ENCODE measurements around the gene CTTNBP2.

DNA sequence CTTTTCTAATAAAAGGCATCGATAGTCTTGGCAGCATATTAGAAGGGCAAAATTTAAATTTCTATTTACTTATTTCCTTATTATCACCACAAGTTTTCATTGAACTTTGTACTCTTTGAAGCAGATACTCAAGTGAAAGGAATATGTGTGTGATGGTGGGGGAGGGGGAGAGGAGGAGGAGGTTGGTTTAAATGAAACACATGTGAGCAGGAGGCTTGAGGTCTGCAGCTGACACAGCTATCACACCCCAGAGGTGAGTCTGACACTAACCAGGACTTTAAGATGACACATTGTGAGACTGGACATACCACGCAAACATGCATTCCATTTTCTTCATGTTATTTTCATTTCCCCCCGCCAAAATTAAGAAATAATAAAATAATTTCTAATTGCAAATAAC, 63.3 kb downstream of the CTTNBP2 start:
- TF ChIP-seq, protein P1, sequence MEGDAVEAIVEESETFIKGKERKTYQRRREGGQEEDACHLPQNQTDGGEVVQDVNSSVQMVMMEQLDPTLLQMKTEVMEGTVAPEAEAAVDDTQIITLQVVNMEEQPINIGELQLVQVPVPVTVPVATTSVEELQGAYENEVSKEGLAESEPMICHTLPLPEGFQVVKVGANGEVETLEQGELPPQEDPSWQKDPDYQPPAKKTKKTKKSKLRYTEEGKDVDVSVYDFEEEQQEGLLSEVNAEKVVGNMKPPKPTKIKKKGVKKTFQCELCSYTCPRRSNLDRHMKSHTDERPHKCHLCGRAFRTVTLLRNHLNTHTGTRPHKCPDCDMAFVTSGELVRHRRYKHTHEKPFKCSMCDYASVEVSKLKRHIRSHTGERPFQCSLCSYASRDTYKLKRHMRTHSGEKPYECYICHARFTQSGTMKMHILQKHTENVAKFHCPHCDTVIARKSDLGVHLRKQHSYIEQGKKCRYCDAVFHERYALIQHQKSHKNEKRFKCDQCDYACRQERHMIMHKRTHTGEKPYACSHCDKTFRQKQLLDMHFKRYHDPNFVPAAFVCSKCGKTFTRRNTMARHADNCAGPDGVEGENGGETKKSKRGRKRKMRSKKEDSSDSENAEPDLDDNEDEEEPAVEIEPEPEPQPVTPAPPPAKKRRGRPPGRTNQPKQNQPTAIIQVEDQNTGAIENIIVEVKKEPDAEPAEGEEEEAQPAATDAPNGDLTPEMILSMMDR (IDR thresholded peaks at IDR 0.05; ENCODE audit: insufficient read depth, low read length), result no peak
- TF ChIP-seq POLR2AphosphoS5 (IDR thresholded peaks at IDR 0.05; ENCODE audit: low read depth) (no peak), SPI1 (IDR thresholded peaks at IDR 0.05; ENCODE audit: borderline replicate concordance, low read depth) (no peak)
- TF ChIP-seq, protein P2, sequence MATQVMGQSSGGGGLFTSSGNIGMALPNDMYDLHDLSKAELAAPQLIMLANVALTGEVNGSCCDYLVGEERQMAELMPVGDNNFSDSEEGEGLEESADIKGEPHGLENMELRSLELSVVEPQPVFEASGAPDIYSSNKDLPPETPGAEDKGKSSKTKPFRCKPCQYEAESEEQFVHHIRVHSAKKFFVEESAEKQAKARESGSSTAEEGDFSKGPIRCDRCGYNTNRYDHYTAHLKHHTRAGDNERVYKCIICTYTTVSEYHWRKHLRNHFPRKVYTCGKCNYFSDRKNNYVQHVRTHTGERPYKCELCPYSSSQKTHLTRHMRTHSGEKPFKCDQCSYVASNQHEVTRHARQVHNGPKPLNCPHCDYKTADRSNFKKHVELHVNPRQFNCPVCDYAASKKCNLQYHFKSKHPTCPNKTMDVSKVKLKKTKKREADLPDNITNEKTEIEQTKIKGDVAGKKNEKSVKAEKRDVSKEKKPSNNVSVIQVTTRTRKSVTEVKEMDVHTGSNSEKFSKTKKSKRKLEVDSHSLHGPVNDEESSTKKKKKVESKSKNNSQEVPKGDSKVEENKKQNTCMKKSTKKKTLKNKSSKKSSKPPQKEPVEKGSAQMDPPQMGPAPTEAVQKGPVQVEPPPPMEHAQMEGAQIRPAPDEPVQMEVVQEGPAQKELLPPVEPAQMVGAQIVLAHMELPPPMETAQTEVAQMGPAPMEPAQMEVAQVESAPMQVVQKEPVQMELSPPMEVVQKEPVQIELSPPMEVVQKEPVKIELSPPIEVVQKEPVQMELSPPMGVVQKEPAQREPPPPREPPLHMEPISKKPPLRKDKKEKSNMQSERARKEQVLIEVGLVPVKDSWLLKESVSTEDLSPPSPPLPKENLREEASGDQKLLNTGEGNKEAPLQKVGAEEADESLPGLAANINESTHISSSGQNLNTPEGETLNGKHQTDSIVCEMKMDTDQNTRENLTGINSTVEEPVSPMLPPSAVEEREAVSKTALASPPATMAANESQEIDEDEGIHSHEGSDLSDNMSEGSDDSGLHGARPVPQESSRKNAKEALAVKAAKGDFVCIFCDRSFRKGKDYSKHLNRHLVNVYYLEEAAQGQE (IDR thresholded peaks at IDR 0.05; ENCODE audit: insufficient replicate concordance, low read depth), result no peak
